Superior temporal gyrus (tissue), 1 donor: ENCODE results near the gene IFIT5.
"Not testable (repeated sequence)": the region's sequence is repeated elsewhere in the genome, so short reads cannot be mapped to it uniquely, and the experiment has no call there.

Experiments used
- DNase-seq: peaks from one replicate; pipeline ENCODE4 v3.0.0-alpha.2; 2016; ENCODE audit errors: extremely low spot score

The IFIT5 gene

GRCh38 chr10:89393898-89394297 is 20.5 kb upstream of the IFIT5 start:
- no peak for DNase-seq

- DNase-seq = no peak
Observed at GRCh38 chr10:89395141-89395540, 19.2 kb upstream of the IFIT5 start.

- no peak for DNase-seq
Observed at GRCh38 chr10:89398003-89398749, 16.2 kb upstream of the IFIT5 start.

DNA sequence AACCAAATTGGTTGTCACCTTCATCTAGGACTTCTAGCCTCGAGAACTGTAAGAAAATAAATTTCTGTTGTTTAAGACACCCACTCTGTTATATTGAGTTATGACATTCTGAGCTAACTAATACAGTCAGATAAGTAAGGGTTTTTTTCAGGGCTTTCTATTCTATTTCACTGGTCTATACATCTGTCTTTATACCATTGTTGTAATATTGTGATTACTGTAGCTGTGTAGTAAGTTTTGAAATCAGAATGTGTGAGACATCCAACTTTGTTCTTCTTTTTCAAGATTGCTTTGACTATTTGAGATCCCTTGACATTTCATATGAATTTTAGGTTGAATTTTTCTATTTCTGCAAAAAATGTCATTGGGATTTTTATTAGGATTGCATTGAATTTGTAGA is 14.4 kb upstream of the IFIT5 start:
- no peak for DNase-seq

DNA sequence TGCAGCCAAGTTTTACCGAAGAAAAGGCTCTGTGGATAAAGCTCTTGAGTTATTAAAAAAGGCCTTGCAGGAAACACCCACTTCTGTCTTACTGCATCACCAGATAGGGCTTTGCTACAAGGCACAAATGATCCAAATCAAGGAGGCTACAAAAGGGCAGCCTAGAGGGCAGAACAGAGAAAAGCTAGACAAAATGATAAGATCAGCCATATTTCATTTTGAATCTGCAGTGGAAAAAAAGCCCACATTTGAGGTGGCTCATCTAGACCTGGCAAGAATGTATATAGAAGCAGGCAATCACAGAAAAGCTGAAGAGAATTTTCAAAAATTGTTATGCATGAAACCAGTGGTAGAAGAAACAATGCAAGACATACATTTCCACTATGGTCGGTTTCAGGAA is 11.3 kb upstream of the IFIT5 start:
- no peak for DNase-seq

DNA sequence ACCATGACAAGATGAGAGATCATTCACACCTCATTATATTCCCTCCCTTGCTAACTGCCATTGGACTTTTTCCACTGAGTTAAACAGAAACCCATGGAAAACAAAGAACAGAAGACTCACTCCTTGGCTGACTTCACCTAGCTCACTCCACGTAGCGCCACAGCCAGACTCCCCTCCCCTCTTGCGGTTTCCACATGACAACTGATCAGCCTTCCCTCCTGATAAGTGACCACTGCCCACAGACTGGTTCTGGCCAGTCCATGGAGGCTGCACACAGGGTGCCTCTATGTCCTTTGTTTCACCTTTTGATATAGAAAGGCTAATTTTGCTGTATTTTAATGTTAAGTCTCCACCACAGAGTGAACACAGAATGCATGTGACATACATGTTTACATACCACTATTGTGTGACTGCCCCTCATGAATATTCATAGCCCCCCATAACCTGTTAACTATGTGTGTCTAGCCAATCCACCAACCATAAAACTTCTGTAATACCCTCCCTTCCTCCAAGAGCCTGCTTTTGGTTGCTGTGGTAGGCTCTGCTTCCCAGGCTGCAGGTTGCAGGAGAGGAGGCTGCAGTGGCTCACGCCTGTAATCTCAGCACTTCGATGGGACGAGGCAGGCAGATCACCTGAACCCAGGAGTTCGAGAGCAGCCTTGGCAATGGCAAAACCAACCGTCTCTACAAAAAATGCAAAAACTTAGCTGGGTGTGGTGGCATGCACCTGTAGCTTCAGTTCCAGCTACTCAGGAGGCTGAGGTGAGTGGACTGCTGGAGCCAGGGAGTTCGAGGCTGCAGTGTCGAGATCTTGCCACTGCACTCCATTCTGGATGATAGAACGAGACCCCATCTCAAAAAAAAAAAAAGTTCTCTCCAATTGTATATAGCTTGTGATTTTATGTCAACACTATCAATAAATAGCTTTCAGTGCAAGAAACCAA is 10.0 kb upstream of the IFIT5 start:
- no peak for DNase-seq

- not testable (repeated sequence) for DNase-seq
Observed at GRCh38 chr10:89406178-89406577, 8.2 kb upstream of the IFIT5 start.

DNA sequence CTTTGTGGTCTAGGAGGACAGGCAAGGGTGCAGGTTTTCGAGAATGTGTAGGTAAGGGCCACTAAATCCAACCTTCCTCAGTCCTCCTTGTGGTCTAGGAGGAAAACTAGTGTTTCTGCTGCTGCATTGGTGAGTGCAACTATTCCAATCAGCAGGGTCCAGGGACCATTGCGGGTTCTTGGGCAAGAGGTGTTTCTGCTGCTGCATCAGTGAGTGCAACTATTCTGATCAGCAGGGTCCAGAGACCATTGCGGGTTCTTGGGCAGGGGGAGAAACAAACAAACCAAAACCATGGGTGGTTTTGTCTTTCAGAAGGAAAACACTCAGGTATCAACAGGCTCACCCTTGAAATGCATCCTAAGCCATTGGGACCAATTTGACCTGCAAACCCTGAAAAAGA is 6.6 kb upstream of the IFIT5 start:
- not testable (repeated sequence) for DNase-seq

DNA sequence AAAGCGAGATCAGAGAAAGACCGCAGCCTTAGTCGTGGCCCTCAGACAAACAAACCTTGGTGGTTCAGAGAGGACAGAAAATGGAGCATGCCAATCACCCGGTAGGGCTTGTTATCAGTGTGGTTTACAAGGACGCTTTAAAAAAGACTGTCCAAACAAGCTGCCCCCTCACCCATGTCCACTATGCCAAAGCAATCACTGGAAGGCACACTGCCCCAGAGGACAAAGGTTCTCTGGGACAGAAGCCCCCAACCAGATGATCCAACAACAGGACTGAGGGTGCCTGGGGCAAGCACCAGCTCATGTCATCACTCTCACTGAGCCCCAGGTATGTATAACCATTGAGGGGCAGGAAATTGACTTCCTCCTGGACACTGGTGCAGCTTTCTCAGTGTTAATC is 5.1 kb upstream of the IFIT5 start:
- DNase-seq = not testable (repeated sequence)

DNA sequence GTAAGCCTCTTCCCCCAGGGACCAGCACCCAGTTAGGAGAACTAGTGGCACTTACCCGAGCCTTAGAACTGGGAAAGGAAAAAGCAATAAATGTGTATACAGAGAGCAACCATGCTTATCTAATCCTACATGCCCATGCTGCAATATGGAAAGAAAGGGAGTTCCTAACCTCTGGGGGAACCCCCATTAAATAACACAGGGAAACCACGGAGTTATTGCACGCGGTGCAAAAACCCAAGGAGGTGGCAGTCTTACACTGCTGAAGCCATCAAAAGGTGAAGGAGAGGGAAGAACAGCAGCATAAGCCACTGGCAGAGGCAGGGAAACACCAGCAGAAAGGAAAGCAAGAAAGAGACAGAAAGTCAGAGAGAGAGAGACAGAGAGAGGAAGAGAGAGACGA is 3.8 kb upstream of the IFIT5 start:
- not testable (repeated sequence) for DNase-seq

DNA sequence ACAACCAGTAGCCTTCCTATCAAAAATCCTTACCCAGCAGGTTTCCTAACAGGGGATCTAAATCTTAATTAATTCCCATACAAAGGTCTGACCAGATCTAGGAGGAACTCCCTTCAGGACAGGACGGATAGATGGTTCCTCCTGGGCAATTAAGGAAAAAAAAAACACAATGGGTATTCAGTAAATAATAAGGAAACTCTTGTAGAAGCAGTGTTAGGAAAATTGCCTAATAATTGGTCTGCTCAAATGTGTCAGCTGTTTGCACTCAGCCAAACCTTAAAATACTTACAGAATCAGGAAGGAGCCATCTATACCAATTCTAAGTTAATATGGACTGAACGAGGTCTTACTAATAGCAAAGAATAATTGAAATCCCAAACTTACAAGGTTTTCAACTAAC is 3.2 kb upstream of the IFIT5 start:
- not testable (repeated sequence) for DNase-seq

DNA sequence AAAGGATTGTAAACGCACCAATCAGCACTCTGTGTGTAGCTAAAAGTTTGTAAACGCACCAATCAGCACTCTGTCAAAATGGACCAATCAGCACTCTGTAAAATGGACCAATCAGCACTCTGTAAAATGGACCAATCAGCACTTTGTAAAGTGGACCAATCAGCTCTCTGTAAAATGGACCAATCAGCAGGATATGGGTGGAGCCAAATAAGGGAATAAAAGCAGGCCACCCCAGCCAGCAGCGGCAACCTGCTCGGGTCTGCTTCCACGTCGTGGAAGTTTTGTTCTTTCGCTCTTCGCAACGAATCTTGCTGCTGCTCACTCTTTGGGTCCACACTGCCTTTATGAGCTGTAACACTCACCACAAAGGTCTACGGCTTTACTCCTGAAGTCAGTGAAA is 2.1 kb upstream of the IFIT5 start:
- not testable (repeated sequence) for DNase-seq

DNA sequence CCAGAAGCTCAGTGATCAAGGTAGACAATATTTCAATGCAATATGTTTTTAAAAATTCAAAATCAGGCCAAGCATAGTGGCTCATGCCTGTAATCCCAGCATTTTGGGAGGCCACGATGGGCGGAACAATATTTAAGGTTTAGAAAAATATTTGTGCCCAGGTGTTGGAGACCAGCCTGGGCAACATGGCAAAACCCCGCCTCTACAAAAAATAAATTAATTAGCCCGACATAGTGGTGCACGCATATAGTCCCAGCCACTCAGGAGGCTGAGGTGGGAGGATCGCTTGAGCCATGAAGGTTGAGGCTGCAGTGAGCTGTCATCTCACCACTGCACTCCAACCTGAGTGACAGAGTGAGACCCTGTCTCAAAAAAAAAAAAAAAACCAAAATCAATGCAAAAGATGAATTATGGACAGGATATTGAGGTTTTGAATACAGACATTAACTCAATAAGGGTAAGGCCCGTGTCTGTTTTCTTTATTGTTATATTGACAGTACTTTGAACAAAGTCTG is 913 bp upstream of the IFIT5 start:
- no peak for DNase-seq

GRCh38 chr10:89414879-89415821 is 782 bp downstream of the IFIT5 start:
- peak; percentile 63 for DNase-seq

- no peak for DNase-seq
Observed at GRCh38 chr10:89416465-89416864, 2.1 kb downstream of the IFIT5 start.

DNA sequence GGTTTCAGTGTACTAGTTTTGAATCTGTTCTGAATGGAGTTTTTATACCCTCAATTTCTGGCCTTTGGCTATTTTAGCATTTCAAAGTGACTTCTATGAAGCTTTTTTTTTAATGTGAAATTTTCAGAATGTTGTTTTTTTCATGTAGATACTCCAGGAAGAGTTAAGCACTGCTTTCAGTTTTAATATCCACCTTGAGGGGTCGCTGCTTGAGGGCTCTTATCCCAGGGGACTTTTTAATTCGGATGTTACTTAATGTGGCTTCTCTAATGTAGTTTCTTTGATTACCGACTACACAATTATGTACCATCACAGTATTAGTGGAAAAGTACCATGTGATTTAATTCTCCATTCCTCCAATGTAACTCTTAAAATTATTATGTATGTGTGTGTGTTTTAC is 5.2 kb downstream of the IFIT5 start:
- DNase-seq = no peak

DNA sequence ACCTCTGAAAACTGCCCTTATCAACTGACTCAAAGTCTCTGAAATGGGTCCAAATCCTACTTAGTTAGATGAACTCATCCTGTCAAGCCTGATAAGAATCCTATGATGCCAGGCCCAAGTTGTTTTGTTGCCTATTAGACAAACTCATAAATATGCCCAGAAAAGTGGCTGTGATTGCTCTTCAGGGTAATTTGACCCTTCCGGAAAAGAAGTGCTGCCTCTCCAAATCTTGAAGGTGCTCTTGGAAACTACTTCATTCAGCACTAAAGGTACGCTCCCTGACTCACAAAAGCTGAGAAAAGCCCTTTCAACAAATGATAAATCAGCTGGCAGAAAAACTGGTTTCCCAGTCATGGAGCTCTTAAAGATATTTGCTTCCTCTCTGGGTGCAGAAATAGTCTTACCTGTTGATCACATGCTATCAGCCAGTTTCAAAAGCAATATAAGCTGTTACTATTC is 6.7 kb downstream of the IFIT5 start:
- DNase-seq = no peak

GRCh38 chr10:89425000-89425399 is 10.6 kb downstream of the IFIT5 start:
- no peak for DNase-seq

GRCh38 chr10:89426230-89426868 is 12.0 kb downstream of the IFIT5 start:
- peak; percentile 83 for DNase-seq

DNA sequence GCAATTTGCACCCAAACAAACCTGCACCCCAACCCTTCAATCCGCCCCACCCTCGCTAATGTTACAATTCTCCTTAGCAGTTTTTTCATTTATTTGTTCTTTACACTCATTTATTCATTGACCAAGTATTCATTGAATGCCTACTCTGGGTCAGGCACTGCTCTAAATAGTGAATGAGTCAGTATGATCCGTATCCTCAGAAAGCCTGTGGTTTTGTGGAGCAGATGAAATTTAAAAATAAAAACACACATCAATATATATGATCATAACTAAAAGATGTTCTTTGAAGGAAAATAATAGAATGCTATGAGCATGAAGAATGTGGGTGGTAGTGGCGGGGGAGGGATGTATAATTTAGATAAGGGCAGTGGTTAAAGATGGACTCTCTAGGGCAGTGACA is 13.3 kb downstream of the IFIT5 start:
- DNase-seq = no peak

DNA sequence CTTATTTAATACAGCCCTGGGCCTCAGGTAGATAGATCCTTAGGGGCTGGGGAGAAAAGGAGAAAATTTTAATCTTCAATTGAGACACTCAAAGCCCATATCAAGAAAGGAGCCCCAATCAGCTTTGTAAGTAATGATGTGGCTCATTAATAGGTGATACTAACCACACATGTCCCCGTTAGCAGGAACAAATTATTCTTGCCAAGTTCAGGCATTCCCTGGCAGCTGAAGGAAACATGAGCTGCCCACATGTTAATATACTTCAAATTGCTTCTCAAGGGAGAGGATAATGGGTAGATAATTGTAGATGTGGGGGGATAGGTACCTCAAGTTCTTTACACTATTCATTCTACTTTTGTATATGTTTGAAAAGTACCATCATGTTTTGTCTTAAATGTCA is 14.5 kb downstream of the IFIT5 start:
- no peak for DNase-seq
